Peyer's patch (tissue), 4 donors: ENCODE data around the gene ZNF320. TPM values are rescaled to one million over a fixed set of nuclear protein-coding genes. Genes with fewer than 3 reads are reported as not detected.
A peak's percentile ranks its signal among the peaks of the same experiment; 100 is the strongest.

ENCODE experiments used
- DNase-seq, 3 donors: peaks; one replicate each; pipeline ENCODE4 v3.0.0-alpha.2; 2017 to 2019
- H3K27ac ChIP-seq, 4 donors: fragments of 200-600 bp; sonication (generic); one replicate each; pipeline ENCODE4 v1.5.1; 2016 to 2019
- H3K27me3 ChIP-seq, 2 donors: fragments of 200-600 bp; sonication (generic); one replicate each; pipeline ENCODE4 v1.5.1; 2019
- H3K36me3 ChIP-seq, 3 donors: fragments of 200-600 bp; sonication (generic); one replicate each; pipeline ENCODE4 v1.5.1; 2016 to 2019
- H3K4me1 ChIP-seq, 4 donors: fragments of 200-600 bp; sonication (generic); one replicate each; pipeline ENCODE4 v1.5.1; 2016 to 2019
- H3K4me3 ChIP-seq, 4 donors: fragments of 200-600 bp; sonication (generic); 1 replicate in 3 of 4; 2 replicates in 1 of 4; pipeline ENCODE4 v1.5.1; 2016 to 2019; ENCODE audit warnings: mild to moderate bottlenecking in 1 of 4
- H3K9me3 ChIP-seq, 4 donors: fragments of 200-600 bp; sonication (generic); one replicate each; pipeline ENCODE4 v1.5.1; 2016 to 2019; ENCODE audit warnings: mild to moderate bottlenecking in 1 of 4
- POLR2A ChIP-seq, 2 donors: fragments of 450-650 bp; IDR thresholded peaks; one replicate each; pipeline ENCODE4 v1.5.1; 2017; ENCODE audit warnings: antibody characterized with exemption in 2 of 2, mild to moderate bottlenecking in 2 of 2, moderate library complexity in 2 of 2
- total RNA-seq, 4 donors: library from RNA; depleted of rRNA; stranded (reverse); fragments of >200 nt; gene quantifications; one replicate each; pipeline ENCODE4 v1.1.0, GENCODE V29; 2016
- TF ChIP-seq, protein P1 (sequence below), 6 experiments: fragments of 450-650 bp in 4 of 6; fragments of 200-600 bp in 2 of 6; sonication (generic) in 1 of 6; IDR thresholded peaks; one replicate each; pipeline ENCODE4 v1.5.1; 2017 to 2019; ENCODE audit warnings: antibody characterized with exemption in 6 of 6, mild to moderate bottlenecking in 3 of 6, moderate library complexity in 1 of 6

Gene ZNF320
- total RNA-seq, 4 donors from 2014 or later, result 5.8 to 35.5 (median 17.8) TPM

DNA sequence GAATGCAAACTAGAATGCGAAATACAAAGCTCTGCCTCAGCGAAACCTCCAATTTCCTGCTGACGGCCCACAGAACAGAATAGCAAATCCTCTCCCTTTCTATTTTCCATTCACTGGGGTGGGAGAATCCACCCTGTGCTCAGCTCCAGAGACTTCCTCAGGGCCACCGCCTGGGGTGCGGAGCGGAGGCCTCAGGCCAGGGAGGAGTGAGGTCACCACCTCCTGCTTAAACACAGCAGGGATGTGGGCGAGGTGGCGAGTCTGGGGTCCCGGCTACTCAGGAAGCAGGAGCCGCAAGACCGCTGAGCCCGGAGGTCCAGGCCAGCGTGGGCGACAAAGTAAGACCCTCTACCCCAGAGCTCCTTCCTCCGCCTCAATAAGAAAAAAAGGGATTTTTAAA is 666 bp upstream of the ZNF320 start:
- no peak for DNase-seq
- Histone ChIP-seq H3K27me3 (no peaks in the 10 kb centered on the region), H3K4me3 (peak overlapping the region; percentile 68 to 75 (median 72)), H3K4me1 (no peaks in the 10 kb centered on the region), H3K36me3 (peaks cover 0 to 17% (median 0%) of the 10 kb centered on the region in 3 donors), H3K9me3 (no peaks in the 10 kb centered on the region), H3K27ac (peak overlapping the region; percentile 77 to 92 (median 88))
- TF ChIP-seq POLR2A (IDR thresholded peaks at IDR 0.05), result no peak
- TF ChIP-seq, protein P1, sequence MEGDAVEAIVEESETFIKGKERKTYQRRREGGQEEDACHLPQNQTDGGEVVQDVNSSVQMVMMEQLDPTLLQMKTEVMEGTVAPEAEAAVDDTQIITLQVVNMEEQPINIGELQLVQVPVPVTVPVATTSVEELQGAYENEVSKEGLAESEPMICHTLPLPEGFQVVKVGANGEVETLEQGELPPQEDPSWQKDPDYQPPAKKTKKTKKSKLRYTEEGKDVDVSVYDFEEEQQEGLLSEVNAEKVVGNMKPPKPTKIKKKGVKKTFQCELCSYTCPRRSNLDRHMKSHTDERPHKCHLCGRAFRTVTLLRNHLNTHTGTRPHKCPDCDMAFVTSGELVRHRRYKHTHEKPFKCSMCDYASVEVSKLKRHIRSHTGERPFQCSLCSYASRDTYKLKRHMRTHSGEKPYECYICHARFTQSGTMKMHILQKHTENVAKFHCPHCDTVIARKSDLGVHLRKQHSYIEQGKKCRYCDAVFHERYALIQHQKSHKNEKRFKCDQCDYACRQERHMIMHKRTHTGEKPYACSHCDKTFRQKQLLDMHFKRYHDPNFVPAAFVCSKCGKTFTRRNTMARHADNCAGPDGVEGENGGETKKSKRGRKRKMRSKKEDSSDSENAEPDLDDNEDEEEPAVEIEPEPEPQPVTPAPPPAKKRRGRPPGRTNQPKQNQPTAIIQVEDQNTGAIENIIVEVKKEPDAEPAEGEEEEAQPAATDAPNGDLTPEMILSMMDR (IDR thresholded peaks at IDR 0.05), result no peak

DNA sequence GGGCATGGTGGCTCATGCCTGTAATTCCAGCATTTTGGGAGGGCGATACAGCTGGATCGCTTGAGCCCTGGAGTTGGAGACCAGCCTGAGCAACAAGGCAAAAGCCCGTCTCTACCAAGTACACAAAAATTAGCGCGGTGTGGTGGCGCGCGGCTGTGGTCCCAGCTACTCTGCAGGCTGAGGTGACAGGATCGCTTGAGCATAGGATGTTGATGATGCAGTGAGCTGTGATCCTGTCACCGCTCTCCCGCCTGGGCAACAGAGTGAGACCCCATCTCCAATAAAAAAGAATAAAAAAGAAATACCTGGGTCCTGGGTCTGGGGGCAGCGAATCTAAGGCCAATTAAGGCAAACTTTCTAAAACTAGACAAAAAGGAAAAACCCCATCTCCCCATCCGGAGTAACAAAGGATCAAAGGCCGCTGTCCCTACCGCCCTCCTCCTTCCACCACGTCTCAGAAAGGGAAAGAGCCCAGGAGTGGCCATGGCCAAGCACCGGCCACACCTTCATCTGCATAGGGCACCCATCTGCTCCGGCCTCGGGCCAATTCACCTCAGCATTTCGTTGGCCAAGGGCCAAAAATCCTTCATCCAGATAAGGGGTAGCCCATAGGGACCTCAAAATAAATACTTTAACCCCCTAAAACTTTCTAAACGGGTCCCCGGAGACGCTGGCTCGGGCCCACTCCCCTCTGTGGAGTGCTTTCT is 851 bp downstream of the ZNF320 start:
- peak overlapping the region; percentile 68 to 75 (median 72) for H3K4me3 ChIP-seq
- no peaks in the 10 kb centered on the region for H3K4me1 ChIP-seq
- H3K9me3 ChIP-seq, result no peaks in the 10 kb centered on the region
- TF ChIP-seq, protein P1 (IDR thresholded peaks at IDR 0.05), result no peak
- no peak for TF ChIP-seq POLR2A (IDR thresholded peaks at IDR 0.05)
- peak overlapping the region; percentile 77 to 92 (median 88) for H3K27ac ChIP-seq
- peaks cover 0 to 23% (median 0%) of the 10 kb centered on the region in 3 donors for H3K36me3 ChIP-seq
- DNase-seq, result peak in 2 of 3 donors; percentile 58 to 69
- no peaks in the 10 kb centered on the region for H3K27me3 ChIP-seq

DNA sequence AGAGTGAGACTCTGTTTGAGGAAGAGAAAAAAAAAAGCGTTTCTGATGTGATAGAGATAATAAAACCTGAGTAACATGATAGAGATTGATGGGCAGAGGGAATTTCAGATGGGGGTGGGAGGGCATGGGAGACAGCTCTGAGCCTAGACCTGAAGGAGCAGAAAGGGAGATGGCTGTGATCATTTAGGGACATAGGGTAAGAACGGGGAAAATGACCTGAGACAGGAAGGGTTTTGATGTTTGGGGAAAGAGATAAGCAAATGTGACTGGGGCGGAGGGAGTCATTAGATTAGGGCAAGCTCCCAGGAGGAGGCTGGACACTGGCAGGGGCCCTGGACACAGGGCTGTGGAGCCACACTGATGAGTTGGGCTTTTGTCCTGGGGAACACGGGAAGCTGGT is 6.1 kb downstream of the ZNF320 start:
- DNase-seq, result no peak
- no peak overlapping the region for H3K27ac ChIP-seq
- no peaks in the 10 kb centered on the region for H3K4me1 ChIP-seq
- peaks cover 0 to under 1% (median 0%) of the 10 kb centered on the region in 4 donors for H3K9me3 ChIP-seq
- TF ChIP-seq, protein P1 (IDR thresholded peaks at IDR 0.05), result no peak
- no peak for TF ChIP-seq POLR2A (IDR thresholded peaks at IDR 0.05)
- no peaks in the 10 kb centered on the region for H3K27me3 ChIP-seq
- no peak overlapping the region for H3K4me3 ChIP-seq
- peaks cover 0 to 71% (median 0%) of the 10 kb centered on the region in 3 donors for H3K36me3 ChIP-seq

DNA sequence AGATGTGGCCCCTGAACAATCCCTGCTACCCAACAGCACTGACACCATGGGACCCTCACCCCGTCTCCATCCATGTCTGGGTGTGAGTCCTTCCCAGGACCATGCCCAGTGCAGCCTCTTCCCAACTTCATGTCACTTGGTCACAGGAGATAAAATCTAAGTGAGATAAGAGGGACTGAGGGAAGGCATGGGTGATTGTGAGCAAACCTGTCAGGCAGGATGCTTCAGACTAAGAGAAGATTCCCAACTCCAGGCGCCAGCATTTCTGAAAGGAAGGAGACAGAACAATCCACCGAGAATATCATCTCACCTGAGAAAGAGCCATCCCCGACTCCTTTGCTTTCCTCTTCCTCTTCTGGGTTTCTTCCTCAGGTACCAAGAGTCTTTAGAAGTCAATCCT is 7.5 kb downstream of the ZNF320 start:
- no peaks in the 10 kb centered on the region for H3K27me3 ChIP-seq
- TF ChIP-seq POLR2A (IDR thresholded peaks at IDR 0.05), result no peak
- TF ChIP-seq, protein P1 (IDR thresholded peaks at IDR 0.05), result no peak
- DNase-seq, result no peak
- H3K4me3 ChIP-seq, result no peak overlapping the region
- H3K27ac ChIP-seq, result no peak overlapping the region
- peaks cover 0 to 11% (median 2%) of the 10 kb centered on the region in 4 donors for H3K9me3 ChIP-seq
- peaks cover 0 to 79% (median 0%) of the 10 kb centered on the region in 3 donors for H3K36me3 ChIP-seq
- no peaks in the 10 kb centered on the region for H3K4me1 ChIP-seq

DNA sequence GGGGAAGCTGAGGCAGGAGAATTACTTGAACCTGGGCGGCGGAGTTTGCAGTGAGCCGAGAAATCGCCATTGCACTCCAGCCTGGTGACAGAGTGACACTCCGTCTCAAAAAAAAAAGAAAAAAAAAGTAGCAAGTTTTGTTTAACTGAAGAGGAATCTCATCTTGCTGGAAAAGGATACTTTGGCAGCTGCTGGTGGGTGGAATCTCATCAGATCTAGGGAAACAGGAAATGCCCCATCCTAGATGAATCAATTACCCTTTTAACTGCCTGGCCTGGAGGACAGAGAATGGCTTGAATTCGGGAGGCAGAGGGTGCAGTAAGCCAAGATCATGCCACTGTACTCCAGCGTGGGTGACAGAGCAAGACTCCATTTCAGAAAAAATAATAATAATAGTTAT is 8.4 kb downstream of the ZNF320 start:
- TF ChIP-seq POLR2A (IDR thresholded peaks at IDR 0.05), result no peak
- TF ChIP-seq, protein P1 (IDR thresholded peaks at IDR 0.05), result no peak
- H3K27me3 ChIP-seq, result no peaks in the 10 kb centered on the region
- DNase-seq, result no peak
- peaks cover 0 to 18% (median 2%) of the 10 kb centered on the region in 4 donors for H3K9me3 ChIP-seq
- no peak overlapping the region for H3K27ac ChIP-seq
- H3K4me1 ChIP-seq, result no peaks in the 10 kb centered on the region
- H3K36me3 ChIP-seq, result peaks cover 0 to 87% (median 4%) of the 10 kb centered on the region in 3 donors
- H3K4me3 ChIP-seq, result no peak overlapping the region
